ENCODE measurements around the gene GCNT2.
"Not testable (repeated sequence)": the region's sequence is repeated elsewhere in the genome, so short reads cannot be mapped to it uniquely, and the experiment has no call there.

Gene GCNT2

DNA sequence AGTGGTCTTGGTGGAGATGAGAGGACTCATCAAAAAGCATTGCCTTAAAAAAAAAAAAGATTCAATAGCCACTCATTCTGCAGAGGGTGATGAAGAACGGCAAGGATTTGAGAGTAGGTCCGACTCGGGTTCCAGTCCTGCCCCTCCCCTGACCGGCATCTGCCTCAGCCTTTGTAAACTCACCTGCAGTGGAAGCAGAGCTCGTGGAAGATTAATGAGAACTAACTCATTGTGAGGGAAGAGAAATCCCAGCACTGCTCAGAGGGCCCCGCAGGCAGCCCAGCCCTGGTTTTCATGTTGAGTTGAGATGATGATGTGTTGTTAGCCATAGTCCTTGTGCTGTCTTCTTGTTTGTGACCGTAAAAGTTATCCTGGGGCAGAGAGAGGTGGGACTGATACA, 59.4 kb downstream of the GCNT2 start:
- DNase-seq (ENCODE audit: low read depth), result no peak

GRCh38 chr6:10581402-10581801, 60.3 kb downstream of the GCNT2 start:
- not testable (repeated sequence) for DNase-seq (ENCODE audit: low read depth)

GRCh38 chr6:10582774-10583508, 61.8 kb downstream of the GCNT2 start:
- DNase-seq (ENCODE audit: low read depth), result no peak

GRCh38 chr6:10583509-10583901, 62.4 kb downstream of the GCNT2 start:
- DNase-seq (ENCODE audit: low read depth), result no peak

GRCh38 chr6:10584607-10585006, 63.5 kb downstream of the GCNT2 start:
- no peak for DNase-seq (ENCODE audit: low read depth)

DNA sequence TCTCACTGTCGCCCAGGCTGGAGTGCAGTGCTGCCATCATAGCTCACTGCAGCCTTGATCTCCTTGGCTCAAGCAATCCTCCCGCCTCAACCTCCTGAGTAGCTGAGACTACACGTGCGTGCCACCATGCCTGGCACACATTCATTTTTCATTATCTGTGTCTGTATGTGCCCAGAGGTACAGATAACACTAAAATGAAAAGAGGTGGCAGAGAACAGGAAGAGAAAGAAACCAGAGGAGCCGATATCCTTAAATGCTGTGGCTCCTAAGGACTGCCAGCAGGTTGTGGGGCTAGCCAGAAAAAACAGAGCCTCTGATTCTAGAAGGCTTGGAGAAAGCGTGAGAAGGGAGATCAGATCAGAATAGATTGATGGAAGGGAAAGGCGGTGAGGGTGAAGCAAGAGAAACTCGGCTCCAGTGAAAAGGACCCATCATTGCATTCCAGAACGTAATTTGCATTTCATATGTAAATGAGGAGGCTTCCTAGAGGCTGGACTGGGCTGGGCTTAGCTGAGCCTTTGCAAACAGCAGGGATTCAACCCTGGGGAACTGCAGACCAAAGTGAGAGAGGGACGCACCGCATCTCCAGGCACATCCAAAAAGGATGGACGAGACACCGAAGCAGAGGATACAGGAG, 64.2 kb downstream of the GCNT2 start:
- no peak for DNase-seq (ENCODE audit: low read depth)

GRCh38 chr6:10586302-10586701, 65.2 kb downstream of the GCNT2 start:
- no peak for DNase-seq (ENCODE audit: low read depth)

DNA sequence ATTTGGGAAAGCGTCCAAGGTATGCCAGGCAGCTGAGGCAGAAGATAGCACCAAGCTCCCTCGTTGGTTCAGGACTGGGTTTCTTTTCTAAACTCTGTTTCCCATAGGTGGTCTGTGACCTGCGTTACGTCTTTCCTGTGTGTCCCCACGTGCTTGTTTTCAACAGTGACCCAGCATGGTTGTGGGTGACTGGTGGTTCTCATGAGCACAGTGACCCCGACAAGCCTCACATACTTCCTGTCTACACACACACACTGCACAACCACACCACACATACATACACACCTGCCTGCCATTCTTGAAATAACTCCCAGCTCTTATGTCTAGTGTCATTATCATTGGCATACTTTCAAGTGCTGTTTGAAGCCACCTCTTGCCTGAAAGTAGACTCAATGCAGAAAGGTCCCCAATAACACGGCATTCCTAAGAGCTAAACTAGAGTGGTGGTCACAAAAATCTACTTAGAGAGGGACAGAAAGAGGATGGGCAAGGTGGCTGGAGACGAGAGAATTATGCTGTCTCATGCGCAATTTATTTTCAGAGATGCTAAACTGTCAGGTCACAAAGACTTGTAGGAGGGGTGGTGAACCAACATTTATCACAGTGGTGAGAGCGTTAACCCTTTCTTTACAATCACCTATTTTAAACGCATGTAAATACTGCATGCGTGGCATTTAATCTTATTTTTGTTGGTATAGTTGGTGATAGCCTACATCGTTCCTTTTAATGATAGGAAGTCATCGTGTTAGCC, 66.7 kb downstream of the GCNT2 start:
- DNase-seq (ENCODE audit: low read depth), result no peak

GRCh38 chr6:10588562-10589428, 67.6 kb downstream of the GCNT2 start:
- no peak for DNase-seq (ENCODE audit: low read depth)

- no peak for DNase-seq (ENCODE audit: low read depth)
Measured at GRCh38 chr6:10589429-10589727, 68.2 kb downstream of the GCNT2 start.

- DNase-seq (ENCODE audit: low read depth), result no peak
Measured at GRCh38 chr6:10589983-10590382, 68.8 kb downstream of the GCNT2 start.

DNA sequence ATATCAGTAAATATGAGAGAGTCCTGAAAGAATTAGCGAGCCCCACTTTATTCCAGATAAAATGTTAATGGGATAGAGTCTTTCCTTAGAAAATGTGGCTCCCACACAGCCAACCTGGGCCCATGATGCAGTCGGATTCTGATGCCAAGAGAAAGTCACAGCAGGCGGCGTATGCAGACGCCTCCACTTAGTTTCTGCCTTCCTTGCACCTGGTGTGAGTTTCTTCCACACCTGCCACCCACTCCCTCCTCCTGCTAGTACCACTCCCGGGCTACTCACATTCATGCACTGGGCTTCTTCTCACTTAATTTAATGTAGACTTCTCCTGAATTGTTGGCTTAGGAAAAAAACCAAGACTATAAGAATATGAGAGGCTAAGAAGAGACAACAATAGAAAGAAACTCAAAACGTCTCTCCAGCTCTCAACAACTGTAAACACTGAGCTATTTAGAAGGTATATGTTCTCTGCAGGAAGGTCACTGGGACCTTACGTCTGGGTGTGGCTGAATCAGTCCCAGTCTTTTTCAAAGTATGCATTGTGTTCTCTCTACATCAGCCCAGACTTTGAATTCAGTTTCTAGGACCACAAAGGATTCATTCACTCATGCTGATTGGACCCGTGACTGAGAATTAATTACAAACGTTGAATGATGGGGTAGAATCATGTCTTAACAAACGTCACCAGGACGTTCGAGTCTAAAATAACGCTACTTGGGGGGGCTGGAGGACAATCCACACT, 70.4 kb downstream of the GCNT2 start:
- no peak for DNase-seq (ENCODE audit: low read depth)

- no peak for DNase-seq (ENCODE audit: low read depth)
Measured at GRCh38 chr6:10595731-10596664, 74.8 kb downstream of the GCNT2 start.

DNA sequence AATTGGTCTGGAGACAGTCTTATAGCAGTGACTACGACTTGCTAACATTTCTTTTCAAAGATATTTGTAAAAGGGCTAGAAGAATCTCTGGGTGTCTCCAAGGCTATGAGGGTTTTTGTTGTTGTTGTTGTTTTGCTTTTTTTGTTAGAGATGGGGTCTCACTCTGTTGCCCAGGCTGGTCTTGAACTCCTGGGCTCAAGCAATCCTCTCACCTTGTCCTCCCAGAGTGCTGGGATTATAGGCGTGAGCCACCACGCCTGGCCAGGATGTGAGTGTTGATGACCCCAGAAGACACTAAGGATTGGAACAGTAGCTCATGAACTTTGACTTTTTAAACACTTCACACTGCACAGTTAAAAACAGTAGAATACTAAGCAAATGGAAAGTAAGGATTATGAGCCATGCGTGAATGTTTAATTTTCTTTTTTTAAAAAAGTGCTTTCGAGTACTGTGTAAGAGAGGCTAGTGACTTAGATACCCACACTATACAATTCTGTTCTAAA, 76.4 kb downstream of the GCNT2 start:
- DNase-seq (ENCODE audit: low read depth), result no peak

GRCh38 chr6:10598084-10598960, 77.2 kb downstream of the GCNT2 start:
- no peak for DNase-seq (ENCODE audit: low read depth)

DNA sequence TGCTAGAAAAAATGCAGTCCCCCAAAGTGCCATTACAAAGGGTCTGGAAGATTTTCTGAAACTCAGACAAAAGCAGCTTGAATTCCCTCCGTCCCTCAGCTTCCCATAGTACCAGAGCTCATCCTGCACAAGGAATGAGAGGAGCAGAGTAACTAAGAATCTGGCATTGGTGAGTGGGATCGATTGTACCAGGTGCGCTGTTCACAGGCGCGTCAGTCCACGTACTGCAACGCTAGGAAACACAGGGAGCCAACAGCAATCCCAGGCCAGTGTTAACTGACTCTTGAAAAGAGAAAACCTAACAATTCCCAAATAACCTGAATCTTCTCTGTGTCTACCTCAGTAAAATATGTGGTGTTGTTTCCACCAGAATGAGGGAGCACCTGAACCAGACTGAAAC, 77.9 kb downstream of the GCNT2 start:
- DNase-seq (ENCODE audit: low read depth), result no peak

DNA sequence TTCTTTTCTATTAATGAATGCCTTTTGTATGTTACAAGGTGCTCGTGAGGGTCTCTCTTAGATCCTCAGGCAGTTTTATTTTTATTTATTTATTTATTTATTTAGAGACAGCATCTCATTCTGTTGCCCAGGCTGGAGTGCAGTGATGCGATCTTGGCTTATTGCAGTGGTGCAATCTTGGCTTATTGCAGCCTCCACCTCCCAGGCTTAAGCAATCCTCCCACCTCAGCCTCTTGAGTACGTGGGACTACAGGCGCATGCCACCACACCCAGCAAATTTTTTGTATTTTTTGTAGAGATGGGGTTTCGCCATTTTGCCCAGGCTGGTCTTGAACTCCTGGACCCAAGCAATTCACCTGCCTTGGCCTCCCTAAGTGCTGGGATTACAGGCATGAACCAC, 79.5 kb downstream of the GCNT2 start:
- DNase-seq (ENCODE audit: low read depth), result not testable (repeated sequence)

GRCh38 chr6:10603219-10603618, 82.1 kb downstream of the GCNT2 start:
- no peak for DNase-seq (ENCODE audit: low read depth)

- no peak for DNase-seq (ENCODE audit: low read depth)
Measured at GRCh38 chr6:10609038-10609437, 87.9 kb downstream of the GCNT2 start.

Data from HS-27A (cell line).